Renal cortex interstitium (tissue), 11 donors: ENCODE data around the gene RHOC. TPM values are rescaled to one million over a fixed set of nuclear protein-coding genes. Genes with fewer than 3 reads are reported as not detected.

ENCODE experiments used
- DNase-seq, 11 donors: peaks; one replicate each; pipeline ENCODE4 v3.0.0-alpha.2; 2013; ENCODE audit warnings: low read depth in 9 of 11, low spot score in 4 of 11; ENCODE audit errors: extremely low read depth in 1 of 11
- polyA plus RNA-seq, 3 donors: library from polyadenylated mRNA; unstranded; fragments of 120-200 nt; gene quantifications; one replicate each; pipeline ENCODE4 v1.2.1, GENCODE V29; 2013; ENCODE audit not compliant: insufficient read length in 3 of 3

The RHOC gene
- polyA plus RNA-seq, 3 donors, result 191 to 248 (median 214) TPM

- no peak for DNase-seq
Observed at GRCh38 chr1:112710159-112710558, 3.2 kb upstream of the RHOC start.

DNA sequence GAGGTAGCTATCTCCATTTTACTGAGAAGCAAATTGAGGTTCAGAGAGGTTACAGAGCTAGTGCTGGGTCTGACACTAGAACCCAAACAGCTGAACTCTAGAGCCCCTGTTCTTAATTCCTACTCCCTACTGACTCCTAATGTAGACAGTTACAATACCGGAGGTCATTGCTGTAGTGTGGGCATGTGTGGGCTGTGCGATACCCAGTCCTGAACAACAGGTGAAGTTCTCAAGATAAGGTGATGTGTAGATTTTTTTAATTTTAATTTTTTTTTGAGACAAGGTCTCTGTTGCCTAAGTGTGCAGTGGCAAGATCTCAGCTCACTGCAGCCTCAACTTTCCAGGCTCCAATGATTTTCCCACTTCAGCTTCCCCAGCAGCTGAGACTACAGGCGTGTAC, 1.6 kb upstream of the RHOC start:
- DNase-seq, result no peak

GRCh38 chr1:112708002-112708448, 1.1 kb upstream of the RHOC start:
- DNase-seq, result no peak

GRCh38 chr1:112707221-112708001, 484 bp upstream of the RHOC start:
- peak in 9 of 11 donors; percentile 80 to 89 (median 82) for DNase-seq

DNA sequence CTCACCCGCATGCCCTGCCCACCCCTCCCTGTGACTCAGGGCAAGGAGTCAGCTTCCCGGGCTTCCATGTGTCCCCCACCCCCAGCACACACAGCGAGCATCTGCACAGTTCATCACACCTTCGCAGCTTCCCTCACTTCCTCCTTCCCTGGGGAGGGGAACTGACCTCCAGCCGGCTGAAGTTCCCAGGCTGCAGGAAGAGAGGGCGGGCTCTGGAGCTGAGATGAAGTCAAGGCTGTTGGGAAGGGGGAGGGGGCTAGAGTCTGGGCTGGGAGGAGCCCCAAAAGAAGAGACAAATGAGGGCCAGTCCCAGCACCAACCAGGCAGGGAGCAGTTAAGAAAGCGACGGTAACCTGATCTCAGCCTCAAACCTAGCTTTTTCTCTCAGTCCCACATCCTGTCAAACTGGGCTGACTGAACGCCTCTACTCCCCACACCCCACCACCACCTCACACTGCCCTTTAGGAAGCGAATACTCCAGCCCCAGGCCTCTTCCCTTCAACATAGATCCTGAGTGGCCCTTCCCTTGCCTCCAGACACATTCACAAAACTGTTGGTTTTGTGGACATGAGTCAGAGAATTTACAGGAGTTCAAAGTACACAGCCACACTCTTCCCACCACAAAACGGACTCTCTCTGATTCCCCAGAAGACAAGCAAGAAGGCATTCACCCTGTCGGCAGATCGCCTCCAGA, 1.8 kb downstream of the RHOC start:
- DNase-seq, result peak; percentile 81 to 98 (median 92)

- no peak for DNase-seq
Observed at GRCh38 chr1:112704391-112704933, 2.5 kb downstream of the RHOC start.

DNA sequence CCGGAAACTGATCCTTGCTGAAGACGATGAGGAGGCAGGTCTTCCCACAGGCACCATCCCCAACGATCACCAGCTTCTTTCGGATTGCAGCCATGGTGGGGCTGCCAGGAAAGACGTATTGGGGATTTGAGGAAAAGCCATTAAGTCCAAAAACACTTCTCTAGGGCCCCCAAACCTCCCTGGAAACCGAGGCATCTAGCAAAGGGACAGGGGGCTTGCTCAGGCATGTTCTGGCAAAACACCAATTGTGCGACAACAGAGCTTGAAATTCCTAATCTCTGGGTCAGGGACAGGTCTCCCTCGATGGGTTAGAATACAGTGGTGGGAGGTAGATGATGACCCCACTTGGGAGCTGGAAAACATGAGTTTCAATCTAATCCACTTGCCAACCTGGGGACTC, 3.2 kb downstream of the RHOC start:
- no peak for DNase-seq

GRCh38 chr1:112702420-112703261, 4.3 kb downstream of the RHOC start:
- DNase-seq, result no peak

GRCh38 chr1:112702067-112702395, 4.9 kb downstream of the RHOC start:
- no peak for DNase-seq

- no peak for DNase-seq
Observed at GRCh38 chr1:112701227-112702066, 5.5 kb downstream of the RHOC start.

DNA sequence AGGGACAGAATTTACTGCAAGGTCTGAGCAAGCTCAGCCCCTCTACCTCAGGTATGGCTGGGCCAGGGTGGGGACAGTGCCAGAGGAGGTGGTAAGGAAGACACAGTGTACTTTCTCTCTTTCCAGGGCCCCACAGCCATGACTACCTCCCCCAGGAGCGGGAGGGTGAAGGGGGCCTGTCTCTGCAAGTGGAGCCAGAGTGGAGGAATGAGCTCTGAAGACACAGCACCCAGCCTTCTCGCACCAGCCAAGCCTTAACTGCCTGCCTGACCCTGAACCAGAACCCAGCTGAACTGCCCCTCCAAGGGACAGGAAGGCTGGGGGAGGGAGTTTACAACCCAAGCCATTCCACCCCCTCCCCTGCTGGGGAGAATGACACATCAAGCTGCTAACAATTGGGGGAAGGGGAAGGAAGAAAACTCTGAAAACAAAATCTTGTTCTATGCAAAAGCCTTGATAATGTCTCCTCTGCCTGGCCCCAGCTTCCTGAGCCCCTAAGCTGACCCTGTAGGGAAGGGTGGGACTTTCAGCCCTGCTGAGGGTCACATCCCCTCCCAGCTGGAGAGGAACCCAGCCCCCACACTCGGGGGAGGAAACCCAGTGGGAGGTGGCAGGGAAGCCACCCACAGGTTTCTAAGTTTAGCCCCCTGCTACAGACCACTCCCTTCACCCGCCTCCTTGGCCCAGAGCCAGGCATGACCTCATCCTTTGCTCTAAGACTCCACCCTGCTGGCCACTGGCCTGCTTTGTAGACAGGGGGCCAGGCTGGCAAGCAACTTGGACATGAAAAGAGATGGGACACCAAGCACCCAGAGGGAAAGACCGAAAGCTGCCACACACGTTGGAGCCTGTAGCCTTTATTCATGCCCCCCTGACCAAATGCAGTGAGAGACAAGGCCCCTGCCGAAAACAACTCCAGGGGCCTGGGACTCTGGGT, 6.4 kb downstream of the RHOC start:
- peak; percentile 83 to 95 (median 91) for DNase-seq

GRCh38 chr1:112699425-112700144, 7.3 kb downstream of the RHOC start:
- DNase-seq, result no peak

DNA sequence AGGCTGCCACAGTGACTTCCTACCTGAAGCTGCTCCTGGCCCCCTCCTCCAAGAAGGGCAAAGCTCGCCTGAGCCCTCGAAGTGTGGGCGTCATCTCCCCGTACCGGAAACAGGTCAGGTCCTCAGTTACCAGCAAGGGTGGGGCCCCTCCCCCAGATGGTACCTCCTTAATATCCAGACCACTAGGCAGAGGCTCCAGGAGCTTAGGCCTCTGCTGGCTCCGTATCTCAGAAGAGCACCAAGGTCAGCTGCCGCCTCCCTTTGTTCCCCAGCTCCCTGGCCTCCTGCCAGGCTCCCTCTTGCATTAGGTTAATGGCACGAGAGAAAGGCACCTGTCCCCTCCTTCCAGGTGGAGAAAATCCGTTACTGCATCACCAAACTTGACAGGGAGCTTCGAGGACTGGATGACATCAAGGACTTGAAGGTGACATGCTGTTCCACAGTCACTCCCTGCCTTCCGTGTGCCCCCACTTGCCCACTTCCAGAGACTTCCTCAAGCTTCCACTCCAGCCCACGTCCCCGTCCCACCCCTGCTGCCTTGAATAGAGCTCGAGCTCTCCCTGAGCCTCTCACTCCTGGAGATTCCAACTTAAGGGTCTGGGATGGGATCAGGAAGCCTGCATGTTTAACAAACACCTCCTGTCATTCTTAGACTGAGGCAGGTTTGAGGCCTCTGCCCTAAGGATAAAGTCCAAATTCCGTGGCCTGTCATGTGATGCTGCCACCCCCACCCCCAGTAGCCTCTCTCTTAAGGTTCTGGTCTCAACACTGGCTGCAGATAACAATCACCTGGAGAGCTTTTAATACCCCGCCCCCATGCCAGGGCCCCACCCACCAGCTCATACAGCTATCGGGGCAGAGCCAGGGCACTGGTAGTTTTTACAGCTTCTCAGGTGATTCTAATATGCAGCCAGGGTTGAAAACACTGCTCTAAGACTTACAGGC, 8.3 kb downstream of the RHOC start:
- no peak for DNase-seq

DNA sequence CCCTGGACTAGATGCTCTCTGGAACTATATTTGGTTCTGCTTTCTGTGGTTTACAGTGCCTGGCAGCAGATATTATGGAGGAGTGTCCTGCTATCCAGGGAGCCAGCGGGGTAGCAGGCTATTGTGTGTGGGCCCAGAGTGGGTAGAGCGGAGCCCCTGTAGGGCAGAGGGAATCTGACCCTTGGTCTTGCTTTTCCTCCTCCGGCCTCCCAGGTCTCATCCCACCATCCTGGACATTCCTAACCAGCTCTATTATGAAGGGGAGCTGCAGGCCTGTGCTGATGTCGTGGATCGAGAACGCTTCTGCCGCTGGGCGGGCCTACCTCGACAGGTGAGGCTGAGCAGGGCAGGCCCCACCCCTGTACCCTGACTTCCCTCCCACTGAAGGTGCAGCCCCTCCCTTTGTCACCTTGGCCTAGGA, 9.1 kb downstream of the RHOC start:
- no peak for DNase-seq

DNA sequence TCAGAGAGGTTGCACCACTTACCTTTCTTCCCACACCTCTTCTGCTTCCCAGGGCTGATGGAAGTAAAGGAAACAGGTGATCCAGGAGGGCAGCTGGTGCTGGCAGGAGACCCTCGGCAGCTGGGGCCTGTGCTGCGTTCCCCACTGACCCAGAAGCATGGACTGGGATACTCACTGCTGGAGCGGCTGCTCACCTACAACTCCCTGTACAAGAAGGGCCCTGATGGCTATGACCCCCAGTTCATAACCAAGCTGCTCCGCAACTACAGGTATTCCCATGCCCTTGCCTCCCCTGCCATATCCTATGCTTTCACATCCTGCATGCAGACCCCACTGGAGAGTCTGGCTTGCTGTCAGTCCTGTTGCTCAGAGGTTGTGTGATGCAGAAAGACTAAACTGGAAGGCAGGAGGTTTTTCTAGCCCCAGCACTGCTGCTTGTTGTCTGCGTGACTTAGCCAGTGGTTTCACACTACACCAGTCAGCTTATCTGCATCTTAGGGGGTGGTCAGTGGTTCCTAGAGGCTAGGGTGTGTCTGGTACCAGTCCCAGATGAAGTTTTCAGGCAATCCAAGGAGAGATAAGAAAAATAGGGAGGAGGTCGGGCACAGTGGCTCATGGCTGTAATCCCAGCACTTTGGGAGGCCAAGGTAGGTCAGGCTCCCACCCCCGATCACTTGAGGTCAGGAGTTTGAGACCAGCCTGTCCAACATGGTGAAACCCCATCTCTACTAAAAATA, 10.2 kb downstream of the RHOC start:
- no peak for DNase-seq
